ENCODE data around the gene CPT1B.

- TF ChIP-seq, protein P1, sequence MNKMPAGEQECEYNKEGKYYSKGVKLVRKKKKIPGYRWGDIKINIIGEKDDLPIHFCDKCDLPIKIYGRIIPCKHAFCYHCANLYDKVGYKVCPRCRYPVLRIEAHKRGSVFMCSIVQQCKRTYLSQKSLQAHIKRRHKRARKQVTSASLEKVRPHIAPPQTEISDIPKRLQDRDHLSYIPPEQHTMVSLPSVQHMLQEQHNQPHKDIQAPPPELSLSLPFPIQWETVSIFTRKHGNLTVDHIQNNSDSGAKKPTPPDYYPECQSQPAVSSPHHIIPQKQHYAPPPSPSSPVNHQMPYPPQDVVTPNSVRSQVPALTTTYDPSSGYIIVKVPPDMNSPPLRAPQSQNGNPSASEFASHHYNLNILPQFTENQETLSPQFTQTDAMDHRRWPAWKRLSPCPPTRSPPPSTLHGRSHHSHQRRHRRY (tag by site-specific recombination; IDR thresholded peaks at IDR 0.05), result no peak
- TF ChIP-seq, protein P2, sequence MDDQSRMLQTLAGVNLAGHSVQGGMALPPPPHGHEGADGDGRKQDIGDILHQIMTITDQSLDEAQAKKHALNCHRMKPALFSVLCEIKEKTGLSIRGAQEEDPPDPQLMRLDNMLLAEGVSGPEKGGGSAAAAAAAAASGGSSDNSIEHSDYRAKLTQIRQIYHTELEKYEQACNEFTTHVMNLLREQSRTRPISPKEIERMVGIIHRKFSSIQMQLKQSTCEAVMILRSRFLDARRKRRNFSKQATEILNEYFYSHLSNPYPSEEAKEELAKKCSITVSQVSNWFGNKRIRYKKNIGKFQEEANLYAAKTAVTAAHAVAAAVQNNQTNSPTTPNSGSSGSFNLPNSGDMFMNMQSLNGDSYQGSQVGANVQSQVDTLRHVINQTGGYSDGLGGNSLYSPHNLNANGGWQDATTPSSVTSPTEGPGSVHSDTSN (CRISPR knock-in tag; IDR thresholded peaks at IDR 0.05), result no peak
- TF ChIP-seq ZSCAN5A (tag by site-specific recombination; IDR thresholded peaks at IDR 0.05), result no peak
- no peak for TF ChIP-seq REST (tag by site-specific recombination; IDR thresholded peaks at IDR 0.05)
- no peak for TF ChIP-seq CTCF (tag by site-specific recombination; IDR thresholded peaks at IDR 0.05)
- TF ChIP-seq ZNF132 (tag by site-specific recombination; IDR thresholded peaks at IDR 0.05; ENCODE audit: borderline replicate concordance), result no peak
- no peak for TF ChIP-seq KLF8 (tag by site-specific recombination; IDR thresholded peaks at IDR 0.05)
Measured at GRCh38 chr22:50569041-50569459, 9.2 kb downstream of the CPT1B start.
